ENCODE results near the gene RALGAPA2.
A peak's percentile ranks its signal among the peaks of the same experiment; 100 is the strongest.

Gene RALGAPA2

GRCh38 chr20:20603339-20603990, 109.0 kb downstream of the RALGAPA2 start:
- no peak overlapping the region for H3K4me3 ChIP-seq (ENCODE audit: insufficient read depth, low read length, poor library complexity, severe bottlenecking)
- TF ChIP-seq EZH2phosphoT487 (conservative IDR thresholded peaks at IDR 0.05; ENCODE audit: low read length) (no peak), CTCF (IDR thresholded peaks at IDR 0.05; ENCODE audit: insufficient read depth, low read length, poor library complexity, severe bottlenecking) (no peak)
- no peaks in the 10 kb centered on the region for H4K20me1 ChIP-seq (ENCODE audit: low read depth, low read length)
- no peak overlapping the region for H3K4me2 ChIP-seq (ENCODE audit: low read depth, low read length, poor library complexity, severe bottlenecking)
- H3K9ac ChIP-seq (ENCODE audit: low read length), result no peak overlapping the region; the same call in 1 of the 2 replicates
- H3F3A ChIP-seq (ENCODE audit: insufficient read depth), result no peaks in the 10 kb centered on the region
- no peaks in the 10 kb centered on the region for H3K27me3 ChIP-seq (ENCODE audit: low read length)
- H3K36me3 ChIP-seq (ENCODE audit: low read length), result no peaks in the 10 kb centered on the region
- H3K27ac ChIP-seq (ENCODE audit: low read depth, low read length), result peak overlapping the region; percentile 16; the same call in 1 of the 2 replicates
- H3K79me2 ChIP-seq (ENCODE audit: insufficient read depth, low read length), result no peaks in the 10 kb centered on the region
- no peaks in the 10 kb centered on the region for H3K9me3 ChIP-seq (ENCODE audit: insufficient read depth, low read length)
- H3K9me2 ChIP-seq (replicated peaks; ENCODE audit: insufficient read depth, low read length), result no peaks in the 10 kb centered on the region
- H2AFZ ChIP-seq (ENCODE audit: low read depth, low read length, severe bottlenecking), result peak overlapping the region; percentile 49

DNA sequence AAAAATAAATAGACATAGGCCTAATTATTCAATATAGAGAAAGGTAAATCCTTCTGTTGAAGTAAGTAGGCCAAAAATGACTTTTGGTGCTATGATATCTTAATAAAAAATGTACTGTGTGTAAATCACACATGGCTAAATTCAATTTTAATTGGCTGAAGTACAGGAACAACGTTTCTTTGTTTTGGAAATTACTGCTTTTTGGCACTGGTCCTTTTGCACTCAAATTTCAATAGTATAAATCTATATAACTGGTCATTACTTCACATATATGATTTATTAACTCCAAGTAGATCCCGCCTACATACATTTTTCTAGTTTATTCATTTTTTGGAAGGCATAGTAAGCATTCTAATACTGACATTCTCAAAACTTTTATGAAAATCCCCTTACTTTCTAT, 114.5 kb downstream of the RALGAPA2 start:
- Histone ChIP-seq H3K4me2 (ENCODE audit: low read depth, low read length, poor library complexity, severe bottlenecking) (no peak overlapping the region), H3K36me3 (ENCODE audit: low read length) (no peaks in the 10 kb centered on the region), H3K4me3 (ENCODE audit: insufficient read depth, low read length, poor library complexity, severe bottlenecking) (no peak overlapping the region), H3K9me2 (replicated peaks; ENCODE audit: insufficient read depth, low read length) (no peaks in the 10 kb centered on the region), H3K27me3 (ENCODE audit: low read length) (no peaks in the 10 kb centered on the region), H3K9me3 (ENCODE audit: insufficient read depth, low read length) (no peaks in the 10 kb centered on the region), H3K9ac (ENCODE audit: low read length) (no peak overlapping the region), H3K79me2 (ENCODE audit: insufficient read depth, low read length) (no peaks in the 10 kb centered on the region), H3F3A (ENCODE audit: insufficient read depth) (no peaks in the 10 kb centered on the region), H2AFZ (ENCODE audit: low read depth, low read length, severe bottlenecking) (no peak overlapping the region), H3K27ac (ENCODE audit: low read depth, low read length) (no peak overlapping the region), H4K20me1 (ENCODE audit: low read depth, low read length) (no peaks in the 10 kb centered on the region)
- TF ChIP-seq EZH2phosphoT487 (conservative IDR thresholded peaks at IDR 0.05; ENCODE audit: low read length) (no peak), CTCF (IDR thresholded peaks at IDR 0.05; ENCODE audit: insufficient read depth, low read length, poor library complexity, severe bottlenecking) (no peak)

- TF ChIP-seq EZH2phosphoT487 (conservative IDR thresholded peaks at IDR 0.05; ENCODE audit: low read length) (no peak), CTCF (IDR thresholded peaks at IDR 0.05; ENCODE audit: insufficient read depth, low read length, poor library complexity, severe bottlenecking) (no peak)
- Histone ChIP-seq H3K4me2 (ENCODE audit: low read depth, low read length, poor library complexity, severe bottlenecking) (no peak overlapping the region), H3K27me3 (ENCODE audit: low read length) (no peaks in the 10 kb centered on the region), H3K79me2 (ENCODE audit: insufficient read depth, low read length) (no peaks in the 10 kb centered on the region), H3K27ac (ENCODE audit: low read depth, low read length) (no peak overlapping the region), H2AFZ (ENCODE audit: low read depth, low read length, severe bottlenecking) (no peak overlapping the region), H3K4me3 (ENCODE audit: insufficient read depth, low read length, poor library complexity, severe bottlenecking) (no peak overlapping the region), H4K20me1 (ENCODE audit: low read depth, low read length) (no peaks in the 10 kb centered on the region), H3K36me3 (ENCODE audit: low read length) (no peaks in the 10 kb centered on the region), H3K9me3 (ENCODE audit: insufficient read depth, low read length) (no peaks in the 10 kb centered on the region), H3K9me2 (replicated peaks; ENCODE audit: insufficient read depth, low read length) (no peaks in the 10 kb centered on the region), H3K9ac (ENCODE audit: low read length) (no peak overlapping the region), H3F3A (ENCODE audit: insufficient read depth) (no peaks in the 10 kb centered on the region)
These were observed 118.3 kb downstream of the RALGAPA2 start for GRCh38 chr20:20594171-20594530.
